HFF-Myc (cell line): ENCODE measurements around the gene PCSK9.

ENCODE experiments used
- DNase-seq: peaks from one replicate; pipeline ENCODE4 v3.0.0-alpha.2; 2011; ENCODE audit warnings: low read depth; ENCODE audit errors: extremely low read depth
- H3K4me3 ChIP-seq: replicated peaks from 2 replicates; pipeline ENCODE4 v1.5.1; 2011; ENCODE audit warnings: low read depth, mild to moderate bottlenecking, control low read depth, low read length
- TF ChIP-seq, protein P1 (sequence below): IDR thresholded peaks from 2 replicates; pipeline ENCODE4 v1.5.1; 2012; ENCODE audit warnings: mild to moderate bottlenecking, low read depth, low read length, control low read depth; ENCODE audit errors: missing control alignments

The PCSK9 gene

DNA sequence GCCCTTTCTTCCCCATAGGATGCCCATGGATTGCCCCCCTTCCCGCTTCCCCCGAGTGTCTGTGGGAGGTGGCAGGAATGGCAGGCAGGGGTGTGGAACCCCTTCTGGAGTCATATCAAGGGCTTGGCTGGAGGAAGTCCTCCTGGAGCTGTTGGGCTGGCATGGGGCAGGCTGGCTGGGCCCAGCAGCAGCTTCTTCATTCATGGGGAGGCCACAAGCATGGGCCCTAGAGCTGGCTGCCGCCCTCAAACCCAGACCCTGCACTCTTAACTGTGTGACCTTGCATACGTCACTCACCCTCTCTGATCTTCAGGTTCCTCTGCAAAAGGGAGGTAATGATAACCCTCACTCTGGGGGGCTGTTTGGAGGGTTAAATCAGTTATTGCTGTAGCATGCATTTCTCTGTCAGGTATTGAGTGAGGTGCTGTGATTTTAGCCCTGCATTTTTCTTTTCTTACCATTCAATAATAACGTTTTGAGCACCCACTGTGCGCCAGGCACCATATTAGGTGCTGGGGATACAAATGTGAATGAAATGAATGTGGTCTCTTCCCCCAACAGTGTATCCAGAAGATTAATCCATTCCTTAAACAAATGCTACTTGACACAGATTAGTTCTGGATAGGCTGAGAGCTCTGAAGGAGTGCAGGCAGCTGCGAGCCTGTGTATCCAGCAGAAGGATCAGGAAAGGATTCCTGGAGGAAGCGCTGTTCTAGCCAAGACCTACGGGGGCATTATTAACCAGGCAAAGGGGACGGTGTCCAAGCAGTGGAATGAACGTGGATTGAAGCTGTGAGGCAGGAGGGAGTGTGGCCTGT lies 9.3 kb downstream of the PCSK9 start:
- no peak for DNase-seq
- H3K4me3 ChIP-seq, result no peak overlapping the region
- TF ChIP-seq, protein P1, sequence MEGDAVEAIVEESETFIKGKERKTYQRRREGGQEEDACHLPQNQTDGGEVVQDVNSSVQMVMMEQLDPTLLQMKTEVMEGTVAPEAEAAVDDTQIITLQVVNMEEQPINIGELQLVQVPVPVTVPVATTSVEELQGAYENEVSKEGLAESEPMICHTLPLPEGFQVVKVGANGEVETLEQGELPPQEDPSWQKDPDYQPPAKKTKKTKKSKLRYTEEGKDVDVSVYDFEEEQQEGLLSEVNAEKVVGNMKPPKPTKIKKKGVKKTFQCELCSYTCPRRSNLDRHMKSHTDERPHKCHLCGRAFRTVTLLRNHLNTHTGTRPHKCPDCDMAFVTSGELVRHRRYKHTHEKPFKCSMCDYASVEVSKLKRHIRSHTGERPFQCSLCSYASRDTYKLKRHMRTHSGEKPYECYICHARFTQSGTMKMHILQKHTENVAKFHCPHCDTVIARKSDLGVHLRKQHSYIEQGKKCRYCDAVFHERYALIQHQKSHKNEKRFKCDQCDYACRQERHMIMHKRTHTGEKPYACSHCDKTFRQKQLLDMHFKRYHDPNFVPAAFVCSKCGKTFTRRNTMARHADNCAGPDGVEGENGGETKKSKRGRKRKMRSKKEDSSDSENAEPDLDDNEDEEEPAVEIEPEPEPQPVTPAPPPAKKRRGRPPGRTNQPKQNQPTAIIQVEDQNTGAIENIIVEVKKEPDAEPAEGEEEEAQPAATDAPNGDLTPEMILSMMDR, result no peak

DNA sequence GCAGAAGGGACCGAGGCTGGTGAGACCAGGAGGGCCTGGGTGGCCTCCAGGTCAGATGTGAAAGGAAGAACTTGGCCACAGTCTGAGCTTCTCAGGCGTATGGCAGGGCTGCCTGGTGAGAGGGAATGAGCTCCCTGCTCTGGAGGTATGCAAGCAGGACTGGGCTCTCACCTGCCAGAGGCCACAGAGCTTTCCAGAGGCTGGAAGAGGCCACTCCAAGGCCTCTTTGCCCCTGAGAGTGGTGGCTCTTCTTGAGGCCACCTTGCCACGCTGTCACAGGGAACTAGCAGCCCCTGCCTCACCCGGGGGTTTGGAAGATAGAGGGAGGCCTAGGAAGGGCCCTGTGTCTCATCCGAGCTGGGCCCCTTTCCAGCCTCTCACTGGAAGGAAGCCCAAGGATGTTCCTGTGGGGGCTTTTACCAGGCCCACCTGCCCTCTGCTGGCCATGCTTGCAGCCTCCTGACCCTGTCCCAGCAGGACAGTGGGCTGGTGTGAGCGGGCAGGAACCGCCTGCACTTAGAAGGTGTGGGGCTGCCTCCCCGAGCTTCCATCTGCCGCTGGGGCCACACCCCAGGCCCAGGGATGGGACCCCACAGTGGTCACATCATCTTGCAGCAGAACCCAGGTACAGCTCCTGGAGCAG lies 10.0 kb downstream of the PCSK9 start:
- TF ChIP-seq, protein P1, result no peak
- DNase-seq, result no peak
- H3K4me3 ChIP-seq, result no peak overlapping the region

DNA sequence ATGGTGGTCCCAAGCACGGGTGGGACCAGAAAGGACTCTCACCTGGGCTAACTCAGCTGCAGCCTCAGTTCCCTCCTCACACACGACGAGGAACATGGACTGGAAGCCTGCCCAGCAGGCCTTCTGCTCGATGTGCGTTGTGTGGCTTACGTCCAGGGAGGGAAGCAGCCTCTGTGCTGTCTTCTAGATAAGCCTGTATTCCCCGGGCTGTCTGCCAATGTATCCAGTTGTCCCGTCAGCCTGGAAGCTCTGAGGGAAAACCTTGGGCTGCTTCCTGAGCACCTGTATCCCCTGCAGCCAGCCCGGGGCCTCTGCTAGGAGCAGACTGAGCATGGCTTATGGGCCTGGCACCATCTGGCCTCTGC lies 10.5 kb downstream of the PCSK9 start:
- no peak for DNase-seq
- H3K4me3 ChIP-seq, result no peak overlapping the region
- TF ChIP-seq, protein P1, result no peak

DNA sequence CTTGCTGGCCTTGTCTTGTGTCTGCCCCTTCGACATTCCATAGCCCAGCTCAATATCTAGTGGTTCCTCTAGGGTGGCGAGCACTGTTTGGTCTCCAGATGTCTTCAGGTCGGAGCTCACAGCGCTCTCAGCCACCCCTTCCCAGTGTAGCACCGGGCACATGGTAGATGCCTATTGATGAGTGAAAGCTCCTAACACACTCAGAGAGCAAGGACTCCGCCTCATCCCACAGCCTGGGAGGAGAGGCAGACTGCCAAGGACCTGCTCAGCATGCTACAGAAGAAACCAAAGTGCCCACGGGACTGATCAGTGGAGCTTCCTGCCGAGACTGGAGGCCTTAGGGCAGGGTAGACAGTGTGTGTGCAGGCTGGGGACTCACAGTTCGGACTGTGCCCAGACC lies 10.9 kb downstream of the PCSK9 start:
- H3K4me3 ChIP-seq, result no peak overlapping the region
- no peak for DNase-seq
- TF ChIP-seq, protein P1, result no peak

DNA sequence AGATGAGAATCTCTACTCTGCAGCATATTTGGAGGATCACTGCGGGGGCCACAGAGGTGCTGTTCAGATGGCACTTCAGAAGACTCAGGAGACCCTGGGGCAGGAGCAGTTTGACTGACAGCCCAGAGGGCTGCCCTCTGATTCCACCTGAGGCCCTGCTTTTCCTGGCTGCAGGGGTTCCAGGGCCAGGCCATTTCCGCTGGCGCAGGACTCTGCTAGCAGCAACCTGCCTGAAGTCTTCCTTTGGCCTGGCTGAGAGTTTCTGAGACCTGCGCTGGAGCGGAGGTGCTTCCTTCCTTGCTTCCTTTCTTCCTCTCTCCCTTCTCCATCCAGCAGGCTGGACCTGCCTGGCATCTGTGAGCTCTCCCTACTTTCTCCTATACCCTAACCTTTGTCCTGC lies 11.8 kb downstream of the PCSK9 start:
- no peak for DNase-seq

DNA sequence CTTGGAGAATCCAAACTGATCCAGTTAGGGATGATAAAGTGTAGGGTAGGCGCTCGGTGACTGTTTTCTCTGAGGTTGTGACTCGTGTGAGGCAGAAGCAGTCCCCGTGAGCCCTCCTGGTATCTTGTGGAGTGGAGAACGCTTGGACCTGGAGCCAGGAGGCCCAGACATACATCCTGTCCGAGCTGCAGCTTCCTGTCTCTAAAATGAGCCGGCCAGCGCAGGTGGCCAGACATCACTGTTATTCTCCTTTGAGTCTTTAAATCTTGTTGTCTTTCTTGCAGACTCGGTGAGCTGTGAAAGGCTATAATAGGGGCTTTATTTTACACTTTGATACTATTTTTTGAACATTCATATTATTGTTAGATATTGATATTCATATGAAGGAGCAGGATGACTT lies 12.3 kb downstream of the PCSK9 start:
- no peak overlapping the region for H3K4me3 ChIP-seq
- TF ChIP-seq, protein P1, result no peak
- DNase-seq, result no peak

More for the DNA sequence above, 11.8 kb downstream of the PCSK9 start:
- TF ChIP-seq, protein P1, result no peak
- no peak overlapping the region for H3K4me3 ChIP-seq
